BLaER1 treated with 17β-estradiol and CSF1 and Interleukin-3, amounts not matched to agents 10 nM and 100 nM (cell line): ENCODE measurements around the gene GGT6.
"Not testable (repeated sequence)": the region's sequence is repeated elsewhere in the genome, so short reads cannot be mapped to it uniquely, and the experiment has no call there.

Experiments
- H3K27ac ChIP-seq, 11 experiments: shearing (Covaris generic); formaldehyde crosslinking; 2 replicates each; pipeline ENCODE4 v1.8.1; 2022
- H3K27me3 ChIP-seq, 11 experiments: shearing (Covaris generic); formaldehyde crosslinking; 2 replicates each; pipeline ENCODE4 v1.8.1; 2022
- H3K36me3 ChIP-seq, 11 experiments: shearing (Covaris generic); formaldehyde crosslinking; 2 replicates each; pipeline ENCODE4 v1.8.1; 2022
- H3K4me1 ChIP-seq, 10 experiments: shearing (Covaris generic); formaldehyde crosslinking; 2 replicates each; pipeline ENCODE4 v1.8.1; 2022
- H3K4me2 ChIP-seq, 11 experiments: shearing (Covaris generic); formaldehyde crosslinking; 2 replicates each; pipeline ENCODE4 v1.8.1; 2022
- H3K4me3 ChIP-seq, 10 experiments: shearing (Covaris generic); formaldehyde crosslinking; 2 replicates each; pipeline ENCODE4 v1.8.1; 2022
- H3K9ac ChIP-seq, 11 experiments: shearing (Covaris generic); formaldehyde crosslinking; 2 replicates each; pipeline ENCODE4 v1.8.1; 2022
- H3K9me3 ChIP-seq, 11 experiments: shearing (Covaris generic); formaldehyde crosslinking; replicated peaks in 1 of 11; 2 replicates each; pipeline ENCODE4 v1.8.1; 2022
- H4K20me1 ChIP-seq, 11 experiments: shearing (Covaris generic); formaldehyde crosslinking; 2 replicates each; pipeline ENCODE4 v1.8.1; 2022
- Cebpa-rat ChIP-seq, 11 experiments: shearing (Covaris generic); IDR thresholded peaks; 2 replicates each; pipeline ENCODE4 v1.8.1; 2022

Gene GGT6

GRCh38 chr17:4560421-4560820, at the start of gene GGT6:
Gene GGT6, minus strand, starts transcription at chr17:4560577. Its CDS starts 56 bp downstream, at chr17:4560521.
- Histone ChIP-seq H3K36me3 (no peaks in the 10 kb centered on the region), H3K27me3 (no peaks in the 10 kb centered on the region), H3K4me1 (peaks cover 16 to 58% (median 47%) of the 10 kb centered on the region in 10 experiments), H3K9me3 (no peaks in the 10 kb centered on the region), H4K20me1 (no peaks in the 10 kb centered on the region), H3K4me3 (no peak within 1 kb of the TSS), H3K4me2 (peak within 1 kb of the TSS in 8 of 11 experiments; percentile 40 to 79 (median 64); a peak in 17 of 22 replicates), H3K9ac (0 out of 22 replicates have a peak within 1 kb of the TSS, but pooled peaks of 2 of the 11 experiments have one; percentile 5 to 7), H3K27ac (no peak within 1 kb of the TSS)
- TF ChIP-seq Cebpa-rat (IDR thresholded peaks at IDR 0.05): no peak

DNA sequence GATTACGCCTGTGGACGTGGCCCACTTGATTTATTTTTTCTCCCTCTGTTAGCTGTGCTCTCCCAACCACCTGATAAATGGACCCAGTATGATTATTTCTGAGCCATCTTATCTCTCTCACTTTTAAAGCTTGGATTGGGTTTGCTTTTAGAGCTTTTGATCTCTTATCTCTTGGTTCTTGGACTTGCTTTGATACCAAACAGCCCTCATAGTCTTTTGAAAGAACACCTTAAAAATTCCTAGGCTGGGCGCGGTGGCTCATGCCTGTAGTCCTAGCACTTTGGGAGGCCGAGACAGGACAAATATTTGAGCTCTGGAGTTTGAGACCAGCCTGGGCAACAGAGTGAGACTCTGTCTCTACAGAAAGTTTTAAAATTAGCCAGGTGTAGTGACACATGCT, 49.8 kb upstream of the GGT6 start:
- no peaks in the 10 kb centered on the region for H3K27me3 ChIP-seq
- H3K4me3 ChIP-seq: no peak overlapping the region

GRCh38 chr17:4609761-4610160, 49.4 kb upstream of the GGT6 start:
- H3K27me3 ChIP-seq: no peaks in the 10 kb centered on the region
- no peaks in the 10 kb centered on the region for H4K20me1 ChIP-seq
- H3K27ac ChIP-seq: no peak overlapping the region
- no peaks in the 10 kb centered on the region for H3K9me3 ChIP-seq
- H3K36me3 ChIP-seq: no peaks in the 10 kb centered on the region
- no peak overlapping the region for H3K4me2 ChIP-seq
- no peak overlapping the region for H3K4me3 ChIP-seq
- no peak overlapping the region for H3K9ac ChIP-seq
- no peak for TF ChIP-seq Cebpa-rat (IDR thresholded peaks at IDR 0.05)
- H3K4me1 ChIP-seq: peaks cover 40 to 44% (median 42%) of the 10 kb centered on the region in 10 experiments

More for the DNA sequence above, 49.8 kb upstream of the GGT6 start:
- Histone ChIP-seq H3K9me3 (no peaks in the 10 kb centered on the region), H3K9ac (no peak overlapping the region), H3K36me3 (no peaks in the 10 kb centered on the region), H3K4me2 (no peak overlapping the region), H3K27ac (no peak overlapping the region), H3K4me1 (peaks cover 37 to 40% (median 38%) of the 10 kb centered on the region in 10 experiments), H4K20me1 (no peaks in the 10 kb centered on the region)
- no peak for TF ChIP-seq Cebpa-rat (IDR thresholded peaks at IDR 0.05)

DNA sequence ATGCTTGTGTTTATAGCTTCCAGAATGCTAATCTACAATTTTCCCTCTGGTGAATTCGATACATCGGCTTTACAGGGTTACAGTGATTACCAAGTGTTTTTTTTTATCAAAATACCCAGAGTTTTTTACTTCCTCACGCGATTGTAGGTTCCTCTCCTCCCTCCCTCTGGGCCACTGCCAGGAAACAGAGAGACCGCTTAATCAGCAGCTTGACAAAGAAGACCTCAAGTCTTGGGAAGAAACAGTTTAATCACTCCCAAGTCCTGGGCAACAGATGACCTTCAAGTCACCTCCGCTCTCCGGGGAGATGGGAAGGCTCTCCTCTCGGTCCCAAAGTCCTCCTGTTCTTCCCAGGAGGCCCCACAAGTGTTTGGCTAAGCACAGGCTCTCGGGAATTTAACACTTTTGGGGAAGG, 47.4 kb upstream of the GGT6 start:
- peak overlapping the region; percentile 49 to 76 (median 69) for H3K9ac ChIP-seq
- H4K20me1 ChIP-seq: no peaks in the 10 kb centered on the region
- H3K36me3 ChIP-seq: no peaks in the 10 kb centered on the region
- H3K4me2 ChIP-seq: peak overlapping the region; percentile 72 to 90 (median 83)
- peak overlapping the region; percentile 64 to 88 (median 80); a peak in 21 of 22 replicates for H3K27ac ChIP-seq
- H3K27me3 ChIP-seq: no peaks in the 10 kb centered on the region
- peaks cover 40 to 53% (median 50%) of the 10 kb centered on the region in 10 experiments for H3K4me1 ChIP-seq
- no peaks in the 10 kb centered on the region for H3K9me3 ChIP-seq
- no peak for TF ChIP-seq Cebpa-rat (IDR thresholded peaks at IDR 0.05)
- peak overlapping the region in 5 of 10 experiments; percentile 3 to 17 (median 5); a peak in 4 of 20 replicates for H3K4me3 ChIP-seq

DNA sequence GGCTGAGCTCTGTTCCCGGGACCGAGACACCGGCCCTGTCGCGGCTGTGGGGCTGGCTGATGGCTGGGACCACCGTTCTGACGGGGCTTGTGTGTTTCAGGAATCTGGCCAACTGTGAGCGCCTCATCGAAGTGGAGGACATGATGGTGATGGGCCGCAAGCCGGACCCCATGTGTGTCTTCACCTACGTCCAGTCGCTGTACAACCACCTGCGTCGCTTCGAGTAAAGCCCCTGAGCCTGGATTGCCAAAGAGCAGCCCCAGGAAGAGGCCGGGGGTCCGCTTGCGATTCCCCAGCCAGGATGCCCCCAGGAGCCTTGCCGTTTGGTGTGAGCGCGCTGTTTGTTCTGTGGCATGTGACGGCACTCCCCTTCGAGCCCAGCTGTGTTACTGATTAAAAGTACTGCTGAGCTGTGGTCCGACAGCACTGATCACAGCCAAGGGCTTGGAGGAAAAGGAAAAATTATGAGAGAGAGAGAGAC, 46.9 kb upstream of the GGT6 start:
- Histone ChIP-seq H3K9ac (peak overlapping the region; percentile 49 to 76 (median 69)), H3K27ac (peak overlapping the region; percentile 64 to 88 (median 80); a peak in 21 of 22 replicates)

GRCh38 chr17:4605826-4606225, 45.4 kb upstream of the GGT6 start:
- Histone ChIP-seq H3K9ac (peak overlapping the region in 10 of 11 experiments; percentile 20 to 73 (median 63); a peak in 19 of 22 replicates), H3K27me3 (no peaks in the 10 kb centered on the region), H3K4me3 (no peak overlapping the region), H3K27ac (peak overlapping the region in 10 of 11 experiments; percentile 4 to 86 (median 72); a peak in 19 of 22 replicates), H4K20me1 (no peaks in the 10 kb centered on the region), H3K4me1 (peaks cover 40 to 53% (median 50%) of the 10 kb centered on the region in 10 experiments), H3K4me2 (peak overlapping the region; percentile 72 to 90 (median 83)), H3K9me3 (no peaks in the 10 kb centered on the region), H3K36me3 (no peaks in the 10 kb centered on the region)
- TF ChIP-seq Cebpa-rat (IDR thresholded peaks at IDR 0.05): peak in 2 of 11 experiments; percentile 6 to 55; a peak in 2 of 22 replicates

More for the DNA sequence above, 46.9 kb upstream of the GGT6 start:
- peaks cover 40 to 53% (median 50%) of the 10 kb centered on the region in 10 experiments for H3K4me1 ChIP-seq
- TF ChIP-seq Cebpa-rat (IDR thresholded peaks at IDR 0.05): no peak
- no peaks in the 10 kb centered on the region for H3K36me3 ChIP-seq
- peak overlapping the region in 5 of 10 experiments; percentile 3 to 17 (median 5); a peak in 3 of 20 replicates for H3K4me3 ChIP-seq
- H3K4me2 ChIP-seq: peak overlapping the region; percentile 72 to 90 (median 83)
- no peaks in the 10 kb centered on the region for H3K27me3 ChIP-seq
- no peaks in the 10 kb centered on the region for H4K20me1 ChIP-seq
- H3K9me3 ChIP-seq: no peaks in the 10 kb centered on the region

DNA sequence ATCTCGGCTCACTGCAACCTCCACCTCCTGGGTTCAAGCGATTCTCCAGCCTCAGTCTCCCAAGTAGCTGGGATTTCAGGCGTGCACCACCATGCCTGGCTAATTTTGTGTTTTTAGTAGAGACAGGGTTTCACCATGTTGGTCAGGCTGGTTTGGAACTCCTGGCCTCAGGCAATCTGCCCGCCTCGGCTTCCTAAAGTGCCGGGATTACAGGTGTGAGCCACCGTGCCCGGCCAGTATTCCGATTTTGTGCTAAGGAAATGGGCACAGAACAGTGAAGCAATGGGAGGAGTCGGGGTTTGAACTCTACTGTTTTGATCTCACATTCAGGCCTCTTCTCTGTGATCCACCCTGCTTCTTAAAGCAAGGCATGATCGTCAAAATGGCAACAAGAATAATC, 44.4 kb upstream of the GGT6 start:
- peaks cover 40 to 53% (median 50%) of the 10 kb centered on the region in 10 experiments for H3K4me1 ChIP-seq
- not testable (repeated sequence) for H3K9me3 ChIP-seq, H4K20me1 ChIP-seq, H3K4me3 ChIP-seq, H3K27me3 ChIP-seq, H3K36me3 ChIP-seq
- peak overlapping the region in 2 of 11 experiments; percentile 13 to 45; a peak in 1 of 22 replicates for H3K9ac ChIP-seq
- peak overlapping the region in 9 of 11 experiments; percentile 21 to 90 (median 80); a peak in 15 of 22 replicates for H3K4me2 ChIP-seq
- peak overlapping the region in 2 of 11 experiments; percentile 6 to 80; a peak in 2 of 22 replicates for H3K27ac ChIP-seq

DNA sequence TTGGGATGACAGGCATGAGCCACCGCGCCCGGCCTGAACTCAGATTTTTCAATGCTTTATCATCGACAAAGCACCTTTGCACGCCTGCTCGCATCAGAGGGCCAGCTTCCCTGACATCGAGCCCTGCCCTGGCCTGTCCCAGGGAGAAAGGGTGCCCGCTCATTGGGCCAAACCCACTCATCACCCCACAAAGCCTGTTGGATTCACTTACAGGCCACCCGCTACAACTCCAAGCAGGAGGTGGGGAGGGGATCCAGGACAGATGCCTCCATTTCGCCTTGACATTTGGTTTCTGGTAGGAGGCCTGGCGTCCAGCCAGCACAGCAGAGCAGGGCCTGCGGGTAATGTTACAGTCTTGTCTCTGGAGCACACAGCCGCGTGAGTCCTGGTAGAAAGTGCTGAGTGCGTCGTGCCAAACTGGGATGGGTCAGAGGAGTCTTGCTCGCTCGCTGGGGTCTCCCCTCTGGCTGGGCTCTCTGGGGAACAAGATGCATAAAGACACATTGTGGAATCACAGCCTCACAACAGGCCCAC, 43.8 kb upstream of the GGT6 start:
- Histone ChIP-seq H3K4me3 (no peak overlapping the region), H3K9ac (peak overlapping the region in 2 of 11 experiments; percentile 13 to 25; a peak in 1 of 22 replicates), H3K4me1 (peaks cover 40 to 53% (median 50%) of the 10 kb centered on the region in 10 experiments), H3K27me3 (no peaks in the 10 kb centered on the region), H3K27ac (peak overlapping the region in 2 of 11 experiments; percentile 6 to 80; a peak in 2 of 22 replicates), H3K36me3 (no peaks in the 10 kb centered on the region), H4K20me1 (no peaks in the 10 kb centered on the region), H3K9me3 (no peaks in the 10 kb centered on the region), H3K4me2 (peak overlapping the region in 9 of 11 experiments; percentile 21 to 90 (median 80); a peak in 16 of 22 replicates)
- TF ChIP-seq Cebpa-rat (IDR thresholded peaks at IDR 0.05): no peak

GRCh38 chr17:4602041-4602440, 41.7 kb upstream of the GGT6 start:
- Histone ChIP-seq H3K27me3 (no peaks in the 10 kb centered on the region), H3K4me2 (no peak overlapping the region), H3K4me3 (no peak overlapping the region), H3K36me3 (no peaks in the 10 kb centered on the region), H3K4me1 (peaks cover 21 to 32% (median 31%) of the 10 kb centered on the region in 10 experiments), H3K9me3 (no peaks in the 10 kb centered on the region), H3K27ac (no peak overlapping the region), H3K9ac (no peak overlapping the region), H4K20me1 (no peaks in the 10 kb centered on the region)
- TF ChIP-seq Cebpa-rat (IDR thresholded peaks at IDR 0.05): no peak
